ENCODE data around the gene SAP30BP. TPM values are rescaled to one million over a fixed set of nuclear protein-coding genes. Genes with fewer than 3 reads are reported as not detected.

The SAP30BP gene
- total and polyA plus RNA-seq, 2 donors, result 72.4 to 85.4 TPM

- Histone ChIP-seq H3K27me3 (ENCODE audit: control insufficient read depth in 2 of 2, insufficient read depth in 1 of 2, low read length in 1 of 2) (peaks cover 0 to 15% of the 10 kb centered on the region in 2 donors), H3K4me1 (ENCODE audit: control insufficient read depth in 2 of 2, insufficient read depth in 2 of 2, low read length in 2 of 2) (peaks cover 7 to 24% of the 10 kb centered on the region in 2 donors), H3K9me3 (ENCODE audit: control insufficient read depth in 2 of 2, insufficient read depth in 1 of 2, low read length in 1 of 2) (peaks cover 0 to 5% of the 10 kb centered on the region in 2 donors), H3K36me3 (ENCODE audit: control insufficient read depth in 2 of 2, insufficient read depth in 2 of 2, low read length in 1 of 2) (no peaks in the 10 kb centered on the region), H3K27ac (ENCODE audit: low read depth in 1 of 2, low read length in 1 of 2) (no peak overlapping the region), H3K4me3 (ENCODE audit: low read length in 2 of 2) (no peak overlapping the region)
- no peak for DNase-seq (ENCODE audit: low read depth in 6 of 9, low spot score in 9 of 9)
- WGBS, result 90% methylated on average over 24 of the region's 24 CpGs
These were observed 84.7 kb downstream of the SAP30BP start for GRCh38 chr17:75751676-75752404.

DNA sequence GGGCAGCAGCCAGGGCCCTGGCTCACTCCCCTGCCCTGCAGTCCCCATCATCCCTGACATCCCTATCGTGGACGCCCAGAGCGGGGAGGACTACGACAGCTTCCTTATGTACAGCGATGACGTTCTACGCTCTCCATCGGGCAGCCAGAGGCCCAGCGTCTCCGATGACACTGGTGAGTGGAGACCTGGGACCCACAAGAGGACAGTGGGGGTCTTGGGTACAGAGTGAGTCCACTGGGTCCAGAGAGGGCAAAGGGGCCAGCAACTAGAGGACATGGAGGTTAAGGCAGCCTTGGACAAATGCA, 85.2 kb downstream of the SAP30BP start:
- 97% methylated on average over 10 of the region's 10 CpGs for WGBS
- Histone ChIP-seq H3K9me3 (ENCODE audit: control insufficient read depth in 2 of 2, insufficient read depth in 1 of 2, low read length in 1 of 2) (peaks cover 0 to 5% of the 10 kb centered on the region in 2 donors), H3K27ac (ENCODE audit: low read depth in 1 of 2, low read length in 1 of 2) (no peak overlapping the region), H3K27me3 (ENCODE audit: control insufficient read depth in 2 of 2, insufficient read depth in 1 of 2, low read length in 1 of 2) (peaks cover 0 to 15% of the 10 kb centered on the region in 2 donors), H3K4me1 (ENCODE audit: control insufficient read depth in 2 of 2, insufficient read depth in 2 of 2, low read length in 2 of 2) (peaks cover 7 to 24% of the 10 kb centered on the region in 2 donors), H3K4me3 (ENCODE audit: low read length in 2 of 2) (no peak overlapping the region), H3K36me3 (ENCODE audit: control insufficient read depth in 2 of 2, insufficient read depth in 2 of 2, low read length in 1 of 2) (peaks cover 0 to under 1% of the 10 kb centered on the region in 2 donors)
- DNase-seq (ENCODE audit: low read depth in 6 of 9, low spot score in 9 of 9), result no peak

DNA sequence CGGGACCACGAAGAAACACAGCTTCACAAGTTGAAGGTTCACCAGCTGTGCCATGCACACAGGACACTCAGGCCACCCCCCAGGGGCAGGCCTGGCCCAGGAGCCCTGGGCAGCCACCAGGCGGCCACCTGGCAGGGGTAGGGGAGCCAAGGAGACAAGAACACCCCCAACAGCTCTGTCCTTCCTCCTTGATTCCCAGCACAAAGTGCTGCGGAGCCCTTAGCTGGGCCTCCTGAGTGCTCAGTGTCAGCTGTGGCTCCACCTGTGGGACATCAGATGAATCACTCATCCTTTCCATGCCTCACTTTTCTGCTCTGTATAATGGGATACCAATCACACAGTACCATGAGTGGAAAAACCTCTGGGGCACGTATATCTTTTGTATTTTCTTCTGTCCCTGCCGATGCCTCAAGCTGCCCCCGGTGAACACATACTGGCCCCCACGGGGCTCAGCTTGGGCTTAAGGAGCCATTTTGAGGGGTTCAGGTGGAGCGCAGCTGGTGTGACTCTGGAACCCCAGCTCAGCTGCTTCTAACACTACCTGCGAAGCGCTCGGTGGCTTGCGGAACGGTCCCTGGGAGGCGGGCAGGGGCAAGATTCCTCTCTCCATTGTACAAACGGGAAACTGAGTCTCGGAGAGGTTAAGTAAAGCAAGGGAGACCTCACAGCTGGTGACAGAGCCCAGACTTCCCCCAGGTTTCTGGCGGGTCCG, 85.8 kb downstream of the SAP30BP start:
- Histone ChIP-seq H3K36me3 (ENCODE audit: control insufficient read depth in 2 of 2, insufficient read depth in 2 of 2, low read length in 1 of 2) (peaks cover 0 to 6% of the 10 kb centered on the region in 2 donors), H3K4me3 (ENCODE audit: low read length in 2 of 2) (peak overlapping the region in 1 of 2 donors; percentile 34), H3K4me1 (ENCODE audit: control insufficient read depth in 2 of 2, insufficient read depth in 2 of 2, low read length in 2 of 2) (peaks cover 5 to 21% of the 10 kb centered on the region in 2 donors), H3K27ac (ENCODE audit: low read depth in 1 of 2, low read length in 1 of 2) (no peak overlapping the region), H3K27me3 (ENCODE audit: control insufficient read depth in 2 of 2, insufficient read depth in 1 of 2, low read length in 1 of 2) (peaks cover 0 to 15% of the 10 kb centered on the region in 2 donors), H3K9me3 (ENCODE audit: control insufficient read depth in 2 of 2, insufficient read depth in 1 of 2, low read length in 1 of 2) (peaks cover 0 to 5% of the 10 kb centered on the region in 2 donors)
- peak in 1 of 9 donors; percentile 4 for DNase-seq (ENCODE audit: low read depth in 6 of 9, low spot score in 9 of 9)
- WGBS, result 74% methylated on average over 19 of the region's 19 CpGs

GRCh38 chr17:75753514-75754377, 86.6 kb downstream of the SAP30BP start:
- peaks cover 0 to 5% of the 10 kb centered on the region in 2 donors for H3K9me3 ChIP-seq (ENCODE audit: control insufficient read depth in 2 of 2, insufficient read depth in 1 of 2, low read length in 1 of 2)
- 11% methylated on average over 76 of the region's 76 CpGs for WGBS
- DNase-seq (ENCODE audit: low read depth in 6 of 9, low spot score in 9 of 9), result peak in 5 of 9 donors; percentile 52 to 84 (median 74)
- H3K27me3 ChIP-seq (ENCODE audit: control insufficient read depth in 2 of 2, insufficient read depth in 1 of 2, low read length in 1 of 2), result peaks cover 0 to 15% of the 10 kb centered on the region in 2 donors
- peaks cover 5 to 21% of the 10 kb centered on the region in 2 donors for H3K4me1 ChIP-seq (ENCODE audit: control insufficient read depth in 2 of 2, insufficient read depth in 2 of 2, low read length in 2 of 2)
- peak overlapping the region; percentile 34 to 42 for H3K4me3 ChIP-seq (ENCODE audit: low read length in 2 of 2)
- no peak overlapping the region for H3K27ac ChIP-seq (ENCODE audit: low read depth in 1 of 2, low read length in 1 of 2)
- H3K36me3 ChIP-seq (ENCODE audit: control insufficient read depth in 2 of 2, insufficient read depth in 2 of 2, low read length in 1 of 2), result peaks cover 1 to 13% of the 10 kb centered on the region in 2 donors

GRCh38 chr17:75754378-75755204, 87.5 kb downstream of the SAP30BP start:
- no peak for DNase-seq (ENCODE audit: low read depth in 6 of 9, low spot score in 9 of 9)
- Histone ChIP-seq H3K27me3 (ENCODE audit: control insufficient read depth in 2 of 2, insufficient read depth in 1 of 2, low read length in 1 of 2) (peaks cover 0 to 15% of the 10 kb centered on the region in 2 donors), H3K4me3 (ENCODE audit: low read length in 2 of 2) (no peak overlapping the region), H3K27ac (ENCODE audit: low read depth in 1 of 2, low read length in 1 of 2) (no peak overlapping the region), H3K4me1 (ENCODE audit: control insufficient read depth in 2 of 2, insufficient read depth in 2 of 2, low read length in 2 of 2) (peaks cover 5 to 21% of the 10 kb centered on the region in 2 donors), H3K36me3 (ENCODE audit: control insufficient read depth in 2 of 2, insufficient read depth in 2 of 2, low read length in 1 of 2) (peaks cover 4 to 15% of the 10 kb centered on the region in 2 donors), H3K9me3 (ENCODE audit: control insufficient read depth in 2 of 2, insufficient read depth in 1 of 2, low read length in 1 of 2) (peaks cover 0 to 5% of the 10 kb centered on the region in 2 donors)
- 90% methylated on average over 27 of the region's 27 CpGs for WGBS

DNA sequence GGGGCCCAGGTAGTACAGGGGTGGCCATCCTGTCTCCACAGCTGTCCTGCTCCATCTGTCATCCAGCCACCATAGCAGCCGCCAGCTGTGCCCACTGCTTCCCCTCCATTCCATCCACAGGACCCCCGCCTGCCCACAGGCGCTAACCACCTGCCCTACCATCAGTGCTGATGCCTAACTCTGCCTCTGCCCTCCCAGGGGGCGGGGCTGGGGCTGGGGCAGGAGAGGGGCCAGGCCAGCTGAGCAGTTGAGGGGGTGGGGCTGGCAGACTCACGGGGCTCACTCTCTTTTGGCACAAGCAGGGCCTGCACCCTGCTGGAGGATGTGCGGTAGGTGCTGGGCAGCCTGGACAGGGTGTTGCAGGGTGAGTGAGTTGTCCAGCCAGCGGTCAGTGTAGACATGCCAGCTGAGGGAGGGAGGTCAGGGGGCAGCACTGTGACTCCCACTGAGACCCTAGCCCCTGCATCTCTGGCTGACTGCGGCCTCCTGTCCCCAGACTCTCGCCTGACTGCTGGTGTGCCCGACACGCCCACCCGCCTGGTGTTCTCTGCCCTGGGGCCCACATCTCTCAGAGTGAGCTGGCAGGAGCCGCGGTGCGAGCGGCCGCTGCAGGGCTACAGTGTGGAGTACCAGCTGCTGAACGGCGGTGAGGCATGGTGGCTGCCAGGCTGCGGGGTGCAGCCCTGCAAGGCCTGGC, 88.2 kb downstream of the SAP30BP start:
- peaks cover 5 to 18% of the 10 kb centered on the region in 2 donors for H3K4me1 ChIP-seq (ENCODE audit: control insufficient read depth in 2 of 2, insufficient read depth in 2 of 2, low read length in 2 of 2)
- WGBS, result 89% methylated on average over 20 of the region's 20 CpGs
- no peak overlapping the region for H3K27ac ChIP-seq (ENCODE audit: low read depth in 1 of 2, low read length in 1 of 2)
- H3K36me3 ChIP-seq (ENCODE audit: control insufficient read depth in 2 of 2, insufficient read depth in 2 of 2, low read length in 1 of 2), result peaks cover 4 to 15% of the 10 kb centered on the region in 2 donors
- peaks cover 0 to 5% of the 10 kb centered on the region in 2 donors for H3K9me3 ChIP-seq (ENCODE audit: control insufficient read depth in 2 of 2, insufficient read depth in 1 of 2, low read length in 1 of 2)
- H3K4me3 ChIP-seq (ENCODE audit: low read length in 2 of 2), result no peak overlapping the region
- DNase-seq (ENCODE audit: low read depth in 6 of 9, low spot score in 9 of 9), result no peak
- peaks cover 0 to 13% of the 10 kb centered on the region in 2 donors for H3K27me3 ChIP-seq (ENCODE audit: control insufficient read depth in 2 of 2, insufficient read depth in 1 of 2, low read length in 1 of 2)

GRCh38 chr17:75755990-75756389, 88.9 kb downstream of the SAP30BP start:
- Histone ChIP-seq H3K27me3 (ENCODE audit: control insufficient read depth in 2 of 2, insufficient read depth in 1 of 2, low read length in 1 of 2) (peaks cover 0 to 13% of the 10 kb centered on the region in 2 donors), H3K27ac (ENCODE audit: low read depth in 1 of 2, low read length in 1 of 2) (no peak overlapping the region), H3K4me1 (ENCODE audit: control insufficient read depth in 2 of 2, insufficient read depth in 2 of 2, low read length in 2 of 2) (peaks cover 5 to 18% of the 10 kb centered on the region in 2 donors), H3K9me3 (ENCODE audit: control insufficient read depth in 2 of 2, insufficient read depth in 1 of 2, low read length in 1 of 2) (no peaks in the 10 kb centered on the region), H3K4me3 (ENCODE audit: low read length in 2 of 2) (no peak overlapping the region), H3K36me3 (ENCODE audit: control insufficient read depth in 2 of 2, insufficient read depth in 2 of 2, low read length in 1 of 2) (peaks cover 4 to 15% of the 10 kb centered on the region in 2 donors)
- 96% methylated on average over 2 of the region's 2 CpGs for WGBS
- no peak for DNase-seq (ENCODE audit: low read depth in 6 of 9, low spot score in 9 of 9)
